Stimulated activated CD8-positive, alpha-beta memory T cell treated with anti-CD3 and anti-CD28 coated beads, Interleukin-4, amount 100 ng/mL, for 48 hours (primary cell): ENCODE measurements around the gene MRPL23.

ENCODE experiments used
- DNase-seq: peaks from one replicate; pipeline ENCODE4 v3.0.0-alpha.2; 2020

MRPL23 gene

DNA sequence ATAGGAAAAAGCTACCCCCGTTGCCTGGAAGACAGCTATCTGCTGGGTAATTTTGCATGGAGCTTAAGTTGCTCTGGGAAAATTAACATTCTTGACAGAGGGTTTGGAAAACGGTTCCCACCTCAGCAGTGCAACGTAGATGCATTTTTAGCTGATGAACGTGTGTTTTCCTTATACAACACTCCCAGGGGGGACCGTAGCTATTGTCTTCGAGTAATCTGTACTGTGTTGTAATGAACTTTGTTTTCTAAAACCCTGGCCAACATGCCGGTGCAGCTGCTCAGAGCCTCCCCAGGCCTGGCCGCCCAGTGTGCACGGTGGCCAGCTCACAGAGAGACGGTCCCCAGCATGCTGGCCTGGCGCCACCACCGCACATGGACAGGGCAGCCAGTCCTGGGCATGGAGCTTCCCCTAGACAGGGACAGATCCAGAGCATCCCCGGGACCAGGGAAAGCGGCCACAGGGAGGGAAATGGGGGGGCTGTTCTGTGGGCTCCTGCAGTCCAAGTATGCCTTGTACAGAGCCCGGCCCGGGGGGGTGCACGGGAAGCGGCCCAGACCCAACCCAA lies 25.5 kb upstream of the MRPL23 start:
- DNase-seq: no peak

DNA sequence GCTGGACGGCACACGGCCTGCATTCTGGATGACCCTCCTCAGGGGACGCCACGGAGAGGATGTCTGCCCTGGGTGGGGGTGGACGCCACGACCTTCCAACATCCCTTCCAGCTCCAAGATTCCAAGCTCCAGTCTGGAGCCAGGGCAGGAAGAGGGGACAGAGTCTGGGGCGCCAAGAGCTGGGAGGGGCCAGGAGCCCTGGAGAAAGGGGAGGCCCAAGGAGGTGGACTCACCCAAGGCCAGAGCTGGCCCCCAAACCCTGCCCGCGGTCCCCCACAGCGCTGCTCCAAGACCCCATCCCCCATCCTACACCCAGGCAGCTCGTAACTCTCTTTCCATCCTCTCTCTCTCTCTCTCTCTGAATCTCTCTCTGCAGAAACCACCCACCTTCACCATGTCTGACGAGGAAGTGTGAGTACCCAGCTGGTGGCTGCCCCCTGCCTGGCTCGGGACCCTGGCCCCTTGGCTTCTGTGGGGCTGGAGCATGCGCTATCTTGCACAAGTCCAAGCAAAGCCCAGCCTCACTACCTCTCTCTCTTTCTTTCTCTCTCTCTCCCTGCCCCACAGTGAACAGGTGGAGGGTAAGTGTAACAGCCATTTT lies 24.6 kb upstream of the MRPL23 start:
- no peak for DNase-seq

DNA sequence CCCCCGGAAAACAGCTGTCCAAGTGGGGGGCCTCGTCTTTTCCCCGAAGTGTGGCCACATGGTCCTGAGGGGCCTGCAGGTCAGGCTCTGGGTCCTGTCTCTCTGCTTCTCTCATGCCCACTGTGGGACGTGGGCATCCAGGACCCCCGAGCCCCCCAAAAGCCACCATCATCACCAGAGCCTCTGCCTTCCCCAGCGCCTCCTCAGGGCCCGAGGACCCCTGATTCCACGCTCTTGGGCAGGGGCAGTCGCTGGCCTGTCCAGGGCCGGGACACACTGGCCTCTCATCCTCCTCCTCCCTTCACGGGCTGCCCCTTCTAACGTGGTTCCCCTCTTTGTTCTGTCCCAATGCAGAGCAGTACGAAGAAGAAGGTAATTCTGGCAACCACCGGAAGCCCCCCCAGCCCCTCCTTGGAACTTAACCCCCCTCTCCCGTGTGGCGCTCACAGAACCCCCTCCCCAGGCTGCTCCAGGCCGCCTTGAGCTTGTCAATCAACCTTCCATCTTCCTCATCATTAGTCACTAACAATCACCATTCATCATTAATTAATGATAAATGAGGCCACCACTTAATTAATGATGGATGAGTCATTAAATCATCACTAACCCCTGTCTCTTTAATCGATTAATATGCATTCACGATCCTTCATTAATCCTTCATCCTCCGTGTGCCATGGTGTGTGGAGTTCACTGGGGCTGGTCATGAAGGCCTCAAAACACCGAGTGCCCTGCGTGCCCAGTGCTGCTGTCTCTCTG lies 23.8 kb upstream of the MRPL23 start:
- no peak for DNase-seq

DNA sequence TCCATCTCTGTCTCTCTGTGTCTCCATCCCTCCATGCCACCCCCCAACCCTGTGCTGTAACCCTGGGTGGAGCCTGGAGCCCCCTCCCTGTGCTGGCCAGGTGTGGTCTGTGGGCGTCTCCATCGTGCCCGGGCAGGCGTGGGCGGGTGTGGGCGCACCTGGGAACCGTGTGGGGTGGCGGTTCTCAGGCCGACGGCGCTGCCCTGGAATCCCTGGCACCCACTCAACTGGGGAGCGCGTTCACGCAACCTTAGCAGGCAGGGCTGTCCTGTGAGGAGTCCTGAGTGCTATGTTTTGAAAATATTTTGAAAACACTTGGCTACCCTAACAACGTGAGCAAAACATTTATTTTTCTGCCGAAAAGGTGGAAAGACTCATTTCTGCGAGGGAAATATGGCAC lies 23.0 kb upstream of the MRPL23 start:
- DNase-seq: no peak

DNA sequence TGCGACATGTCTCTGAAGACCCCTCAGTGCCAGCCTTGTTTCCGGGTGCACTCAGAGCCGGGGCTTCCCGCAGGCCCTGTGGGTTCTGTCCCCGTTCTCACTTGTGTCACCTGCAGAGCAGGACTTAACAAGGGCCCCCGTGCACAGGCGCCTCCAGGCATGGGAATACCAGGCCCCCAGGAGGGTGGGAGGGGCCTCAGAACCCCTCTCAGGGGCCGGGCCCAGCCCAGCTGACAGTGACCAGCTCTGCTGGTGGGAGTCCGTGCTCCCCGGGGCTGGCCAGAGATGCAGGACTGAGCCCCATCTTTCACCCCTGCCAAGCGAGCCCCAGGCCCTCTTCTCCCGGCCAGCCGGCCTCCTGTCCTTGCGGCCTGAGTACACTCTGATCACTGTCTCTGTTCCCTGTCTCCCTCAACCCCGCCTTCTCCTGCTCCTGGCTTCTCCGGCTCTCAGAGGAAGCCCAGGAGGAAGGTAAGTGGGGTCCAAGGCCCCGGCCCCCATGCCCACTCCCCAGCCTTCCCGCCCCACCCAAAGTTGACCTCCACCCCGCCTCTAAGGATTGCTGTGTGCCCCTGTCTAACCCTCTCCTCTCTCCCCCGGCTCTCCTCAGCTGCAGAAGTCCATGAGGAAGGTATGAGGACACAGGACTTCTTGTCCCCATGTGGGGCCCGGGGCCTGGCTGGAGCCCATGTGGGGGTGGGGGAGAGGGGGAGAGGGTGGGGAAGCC lies 22.3 kb upstream of the MRPL23 start:
- DNase-seq: no peak

DNA sequence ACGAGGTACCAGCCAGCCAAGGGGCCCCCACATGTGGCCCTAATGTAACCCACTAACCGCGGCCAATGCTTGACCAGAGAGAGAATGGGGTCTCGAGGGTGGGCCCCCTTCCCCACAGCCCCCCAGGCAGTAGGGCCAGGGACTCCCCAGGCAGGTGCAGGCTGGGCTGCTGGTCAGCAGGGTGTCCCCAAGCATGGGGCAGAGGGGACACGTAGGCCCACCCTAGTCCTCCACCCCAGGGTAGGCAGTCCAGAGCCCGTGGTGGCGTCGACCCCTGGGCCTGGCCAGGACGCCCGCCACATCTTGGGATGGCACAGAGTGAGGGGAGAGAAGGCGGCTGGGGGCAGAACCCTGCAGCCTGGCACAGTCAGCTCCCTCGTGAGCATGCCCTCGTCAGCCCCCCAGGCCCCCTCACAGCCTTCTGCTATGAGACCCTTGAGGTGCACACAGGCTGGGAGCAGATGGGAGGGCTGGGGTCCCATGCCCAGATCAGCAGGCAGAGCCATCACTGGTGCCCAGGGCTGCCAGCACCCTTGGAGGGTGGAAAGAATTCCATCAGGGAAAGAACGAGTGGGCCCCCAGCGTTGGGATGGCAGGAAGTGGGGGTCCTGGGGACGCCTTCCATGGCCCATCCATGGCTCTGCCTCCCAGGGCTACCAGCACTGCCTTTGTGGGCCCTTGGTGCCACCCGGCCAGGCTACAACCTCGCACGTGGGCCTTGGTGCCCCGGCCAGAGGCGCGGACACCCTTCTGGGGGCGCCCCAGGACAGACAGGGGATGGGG lies 21.6 kb upstream of the MRPL23 start:
- no peak for DNase-seq

DNA sequence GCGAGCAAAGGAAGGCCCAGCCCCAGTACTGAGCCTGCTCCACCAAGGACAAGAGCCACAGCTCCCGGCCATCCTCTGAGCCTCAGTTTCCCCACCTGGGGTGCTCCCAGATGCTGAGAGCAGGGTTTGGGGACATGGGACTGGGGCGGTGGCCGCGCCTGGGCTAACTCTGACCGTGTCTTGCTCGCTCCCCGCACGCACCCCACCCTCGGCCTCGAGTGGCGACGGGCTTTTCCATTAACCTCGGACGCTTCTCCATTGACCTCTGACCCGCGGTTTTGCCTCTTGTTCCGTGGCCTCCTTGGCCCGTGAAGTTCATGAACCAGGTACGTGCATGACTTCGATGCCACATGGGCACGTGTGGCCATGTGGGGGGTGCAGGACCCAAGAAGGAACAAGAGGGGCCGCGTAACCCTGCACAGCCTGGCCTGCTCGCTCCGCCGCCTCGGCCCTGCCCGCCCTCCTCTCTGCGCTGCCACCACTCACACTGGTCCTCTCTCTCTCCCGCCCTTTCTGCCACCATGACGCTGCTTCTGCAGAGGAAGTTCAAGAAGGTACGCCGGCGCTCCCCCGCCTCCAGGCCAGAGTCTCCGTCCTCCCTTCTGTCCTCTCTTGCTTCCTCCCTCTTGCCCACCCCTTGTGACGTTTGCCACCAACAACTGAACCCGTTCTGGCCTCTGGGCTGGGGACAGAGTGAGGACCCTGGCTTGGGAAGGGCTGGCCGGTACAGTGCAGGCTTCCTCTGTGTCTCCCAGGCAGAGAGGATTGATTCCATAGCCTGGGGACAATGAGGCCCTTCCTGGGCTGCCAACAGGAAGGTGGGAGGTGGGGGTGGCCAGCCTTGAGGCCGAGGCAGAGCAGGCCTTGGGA lies 20.7 kb upstream of the MRPL23 start:
- no peak for DNase-seq

DNA sequence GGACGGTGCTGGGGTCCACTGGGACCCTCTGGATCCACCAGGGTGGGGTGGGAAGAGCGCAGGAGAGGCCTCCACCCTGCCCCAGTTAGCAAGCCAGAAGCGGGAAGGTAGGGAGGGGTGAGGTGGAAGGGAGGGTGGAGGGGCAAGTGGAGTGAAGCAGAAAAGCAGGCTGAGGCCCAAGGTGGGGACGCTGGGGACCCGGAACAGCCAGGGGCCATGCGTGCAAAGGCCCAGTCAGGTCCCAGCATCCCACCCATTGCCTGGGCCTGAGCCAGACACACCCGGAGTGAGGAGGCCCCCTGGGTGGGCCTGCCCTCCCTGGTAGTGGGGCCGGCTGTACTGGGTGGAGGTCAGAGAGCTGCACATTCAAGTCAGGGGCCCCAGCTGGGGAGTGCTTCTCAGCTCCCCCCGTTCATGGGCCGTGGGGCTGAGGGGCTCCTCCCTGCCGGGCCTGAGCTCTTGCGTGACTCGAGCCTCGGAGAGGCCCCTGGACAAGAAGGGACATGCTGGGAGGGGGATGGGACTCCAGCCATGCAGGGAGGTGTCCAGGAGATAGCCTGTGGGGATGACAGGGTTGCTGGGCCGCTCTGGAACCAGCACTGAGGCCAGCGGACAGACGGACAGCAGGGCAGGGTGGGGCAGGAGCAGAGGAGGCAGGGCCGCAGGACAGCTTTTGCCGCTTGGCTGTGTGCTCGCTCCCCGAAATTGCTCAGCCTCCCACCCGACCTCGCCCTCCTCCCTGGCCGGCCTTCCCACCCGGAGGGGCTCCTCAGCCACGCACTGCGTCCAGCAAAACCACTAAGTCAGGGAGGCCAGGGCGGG lies 19.9 kb upstream of the MRPL23 start:
- no peak for DNase-seq

DNA sequence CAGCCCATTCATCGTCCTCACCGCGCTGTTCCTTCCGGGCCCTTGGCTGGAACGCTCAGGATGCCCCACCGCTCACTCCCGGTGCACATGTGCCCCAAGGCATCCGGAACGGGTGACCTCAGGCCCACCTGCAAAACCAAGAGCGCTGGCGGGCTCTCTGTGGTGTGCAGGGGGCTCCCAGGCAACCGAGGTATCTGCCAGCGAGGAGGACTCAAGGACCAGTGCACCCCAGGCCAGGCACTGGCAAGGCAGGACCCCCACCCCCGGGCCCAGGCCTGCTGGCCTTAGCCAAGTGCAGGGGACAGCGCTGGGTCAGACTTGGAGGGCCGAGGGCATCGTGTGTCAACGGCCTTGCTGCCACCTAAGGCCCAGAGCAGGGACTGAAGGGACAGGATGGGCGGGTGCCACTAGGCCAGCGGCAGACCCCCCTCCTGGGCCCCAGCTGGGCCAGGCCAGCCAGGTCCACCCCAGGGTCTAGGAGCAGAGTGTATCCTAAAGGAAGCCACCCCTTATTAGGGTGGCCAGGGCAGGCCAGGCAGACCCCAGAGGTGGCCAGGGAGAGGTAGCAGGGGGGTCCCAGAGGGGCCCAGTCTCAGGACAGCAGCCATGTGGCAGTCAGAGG lies 19.2 kb upstream of the MRPL23 start:
- no peak for DNase-seq

DNA sequence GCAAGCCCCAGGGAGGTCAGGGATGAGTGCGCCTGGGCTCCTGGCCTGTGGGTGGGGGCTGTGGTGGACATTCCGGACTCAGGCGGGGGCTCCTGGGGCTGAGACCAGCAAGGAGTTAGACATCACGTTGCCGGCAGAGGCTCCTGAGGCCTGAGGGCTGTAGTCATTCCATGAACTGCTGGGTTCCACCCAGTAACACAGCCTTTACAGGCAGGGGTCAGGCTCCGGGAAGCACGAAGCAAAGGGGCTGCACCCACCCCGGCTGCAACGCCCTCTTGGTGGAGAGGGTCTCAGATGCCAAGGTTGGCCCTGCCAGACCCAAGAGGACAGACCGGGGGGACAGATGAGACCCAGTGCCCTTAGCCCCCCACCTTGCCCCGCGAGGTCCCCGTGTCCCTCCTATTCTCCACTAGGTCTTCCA lies 18.7 kb upstream of the MRPL23 start:
- DNase-seq: no peak

DNA sequence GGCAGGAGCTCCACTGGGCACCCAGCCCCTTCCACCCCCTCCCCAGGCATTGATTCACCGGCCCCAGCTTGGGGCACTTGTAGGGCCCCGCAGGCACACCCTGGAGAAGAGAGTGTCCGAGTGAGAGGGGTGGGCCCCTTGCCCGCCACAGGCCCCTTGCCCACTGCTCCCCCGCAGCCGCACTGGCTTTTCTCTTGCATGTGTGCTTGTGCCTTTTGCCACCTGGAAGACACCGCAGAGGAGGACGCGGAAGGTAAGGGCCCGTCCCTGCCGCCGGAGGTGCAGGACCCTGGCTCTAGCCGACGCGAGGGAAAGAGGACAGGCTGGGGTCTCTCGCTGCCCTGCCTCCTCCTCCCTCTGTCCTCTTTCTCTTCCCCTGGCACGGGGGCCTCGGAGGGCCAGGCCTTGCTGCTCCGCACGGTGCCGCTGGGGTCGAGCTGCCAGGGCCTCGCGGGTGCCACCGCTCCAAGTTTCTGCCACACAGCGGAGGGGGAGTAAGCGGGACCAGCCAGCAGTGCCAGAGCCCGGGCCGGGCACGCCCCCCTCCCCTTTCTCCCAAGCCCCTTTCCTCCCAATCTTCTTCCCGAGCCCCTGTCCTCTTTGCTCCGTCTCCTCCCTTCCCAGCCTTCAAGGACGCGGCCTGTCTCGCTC lies 18.1 kb upstream of the MRPL23 start:
- no peak for DNase-seq

DNA sequence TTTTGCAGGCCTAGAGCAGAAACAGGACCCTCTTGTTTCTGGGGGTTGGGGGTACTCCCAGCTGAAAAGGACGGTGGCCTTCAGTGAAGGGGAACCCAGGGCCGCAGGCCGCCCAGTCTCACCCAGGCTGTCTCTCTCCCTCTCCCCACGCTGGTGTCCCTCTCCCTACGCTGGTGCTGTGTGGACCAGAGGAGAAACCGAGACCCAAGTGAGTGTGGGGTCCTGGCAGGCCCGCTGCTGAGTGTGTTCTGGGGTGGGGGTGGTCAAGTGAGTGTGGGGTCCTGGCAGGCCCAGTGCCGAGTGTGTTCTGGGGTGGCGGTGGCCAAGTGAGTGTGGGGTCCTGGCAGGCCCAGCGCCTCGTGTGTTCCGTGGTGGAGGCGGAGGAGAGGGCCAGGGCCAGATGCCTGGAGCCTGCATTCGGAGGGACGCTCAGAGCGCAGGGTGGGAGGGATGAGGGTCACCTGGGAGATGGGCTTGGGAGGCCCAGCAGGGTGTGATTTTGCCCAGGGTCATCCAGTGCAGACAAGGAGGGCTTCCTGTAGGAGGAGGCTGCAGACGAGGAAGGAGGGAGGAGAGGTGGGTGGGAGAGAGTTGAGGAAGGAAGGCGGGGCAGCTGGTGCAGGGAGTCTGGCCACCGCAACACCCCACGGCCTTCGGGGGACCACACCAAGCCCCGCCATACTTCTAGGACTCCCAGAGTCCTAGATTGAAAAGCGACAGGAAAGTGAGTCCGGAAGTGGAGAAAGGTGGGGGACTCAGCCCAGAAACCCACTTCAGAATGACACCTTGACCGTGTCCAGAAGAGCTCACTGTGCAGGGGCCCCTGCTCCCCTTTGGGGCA lies 17.3 kb upstream of the MRPL23 start:
- DNase-seq: no peak

DNA sequence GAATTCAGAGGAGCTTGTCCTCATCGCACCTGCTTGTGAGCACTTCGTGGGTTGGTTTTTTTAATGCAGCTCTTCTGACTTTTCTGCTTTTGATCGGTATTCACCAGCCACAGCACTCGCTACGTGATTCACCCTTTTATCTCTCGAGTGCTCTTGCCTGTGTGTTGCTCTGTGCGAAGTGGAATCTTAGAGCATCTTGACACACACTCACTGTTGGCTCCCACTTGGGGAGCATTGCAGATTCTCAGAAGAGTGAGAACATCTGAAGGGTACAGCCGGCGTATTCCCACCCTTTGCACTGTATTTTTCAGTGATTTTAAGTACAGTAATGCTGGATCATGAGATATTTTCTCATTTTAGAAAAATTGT lies 16.7 kb upstream of the MRPL23 start:
- DNase-seq: no peak

DNA sequence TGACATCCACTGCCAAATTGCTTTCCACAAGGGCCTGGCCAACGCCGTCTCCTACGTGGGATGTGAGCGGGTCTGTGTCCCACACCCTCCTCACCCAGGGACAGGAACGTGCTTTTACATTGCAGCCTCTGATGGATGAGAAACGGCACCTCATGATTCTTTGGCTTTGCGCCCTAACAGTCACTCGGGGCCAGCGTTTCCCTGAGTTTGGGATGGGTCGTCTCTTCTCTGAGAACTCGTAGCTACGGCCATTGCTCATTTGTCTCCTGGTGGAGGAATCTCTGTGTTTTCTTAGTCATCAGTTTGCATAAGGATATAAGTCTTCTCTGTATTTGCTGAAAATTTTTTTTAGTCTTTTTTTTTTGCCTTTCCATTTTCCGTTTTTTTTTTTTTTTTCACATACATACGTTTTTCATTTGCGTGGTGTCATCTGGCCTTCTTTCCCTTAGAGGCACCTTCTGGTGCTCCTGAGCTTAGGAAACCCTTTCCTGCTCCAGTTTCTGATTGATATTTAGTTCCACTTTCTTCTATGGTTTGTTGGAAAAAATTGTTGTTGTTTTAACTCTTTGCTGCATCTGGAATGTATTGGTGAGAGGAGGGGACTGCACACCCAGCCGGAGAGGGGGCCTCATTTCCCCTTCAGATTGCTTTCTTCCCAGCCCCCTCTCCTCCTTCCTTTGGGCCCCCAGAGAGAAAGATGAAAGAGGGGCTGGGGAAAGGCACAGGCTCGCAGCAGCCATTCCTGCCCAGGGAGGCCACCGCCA lies 15.6 kb upstream of the MRPL23 start:
- no peak for DNase-seq

DNA sequence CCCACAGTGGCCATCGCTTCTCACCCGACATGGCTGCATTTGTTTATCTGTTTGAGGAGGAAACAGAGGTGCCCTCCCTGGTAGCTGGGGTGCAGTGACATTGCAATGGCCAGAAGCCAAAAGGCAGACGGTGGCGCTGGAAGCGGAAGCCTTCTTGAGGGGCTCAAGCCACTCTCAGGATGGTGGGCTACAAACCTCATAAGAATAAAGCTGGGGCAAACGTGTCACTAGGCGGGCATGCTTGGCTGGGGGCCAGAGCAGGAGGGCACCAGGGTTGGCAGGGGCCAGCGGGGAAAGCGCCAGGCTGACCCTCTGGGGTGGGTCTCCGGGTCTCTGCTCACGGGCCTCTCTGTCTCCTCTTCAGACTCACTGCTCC lies 15.0 kb upstream of the MRPL23 start:
- DNase-seq: no peak

DNA sequence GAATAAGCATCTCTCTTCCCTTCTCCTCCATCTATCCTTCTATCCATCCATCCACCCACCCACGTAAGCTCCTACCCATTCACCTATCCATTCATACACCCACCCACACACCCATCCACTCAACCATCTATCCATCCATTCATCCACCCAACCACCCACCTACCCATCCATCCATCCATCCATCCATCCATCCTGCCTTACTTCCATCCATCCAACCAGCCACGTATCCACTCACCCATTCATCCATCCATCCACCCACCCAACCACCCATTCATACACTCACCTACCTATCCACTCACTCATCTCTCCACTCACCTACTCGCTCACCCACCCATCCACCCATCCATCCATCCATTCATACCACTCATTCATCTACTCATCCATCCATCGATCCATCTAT lies 14.5 kb upstream of the MRPL23 start:
- DNase-seq: no peak

DNA sequence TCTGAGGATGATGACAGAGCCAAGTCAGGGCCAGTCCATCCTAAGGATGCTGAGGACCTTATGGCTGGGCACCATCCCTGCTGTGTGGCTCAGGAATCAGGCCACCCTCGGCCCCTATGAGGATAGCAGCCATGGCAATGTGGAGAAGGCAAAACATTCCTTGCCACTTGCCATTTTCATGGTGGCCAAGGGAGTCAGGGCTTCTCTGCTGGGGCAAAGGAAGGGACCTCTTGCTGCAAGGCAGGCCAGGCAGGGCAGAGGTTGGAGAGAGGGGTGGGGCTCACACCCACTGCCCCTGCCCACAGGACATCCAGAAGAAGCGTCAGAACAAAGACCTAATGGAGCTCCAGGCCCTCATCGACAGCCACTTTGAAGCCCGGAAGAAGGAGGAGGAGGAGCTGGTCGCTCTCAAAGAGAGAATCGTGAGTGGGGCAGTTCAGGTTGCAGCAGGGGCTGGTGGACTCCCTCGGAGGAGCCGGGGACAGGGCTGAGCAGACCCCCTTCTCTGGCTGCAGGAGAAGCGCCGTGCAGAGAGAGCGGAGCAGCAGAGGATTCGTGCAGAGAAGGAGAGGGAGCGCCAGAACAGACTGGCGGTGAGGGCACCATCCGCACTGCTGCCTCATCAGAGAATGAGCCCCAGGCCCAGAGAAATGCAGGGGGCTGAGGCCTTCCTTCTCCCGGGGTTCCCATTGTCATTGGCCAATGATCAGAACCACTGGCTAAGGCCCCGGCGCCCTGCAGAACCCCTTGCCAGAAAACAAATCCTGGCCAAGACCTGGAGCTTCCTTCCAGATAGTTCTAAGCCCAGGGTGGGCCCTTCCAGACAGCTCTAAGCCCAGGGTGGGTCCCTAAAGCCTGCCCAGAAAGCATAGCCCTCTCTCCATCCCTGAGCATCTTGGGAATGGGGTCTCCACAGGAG lies 13.5 kb upstream of the MRPL23 start:
- DNase-seq: no peak
